Inferior parietal cortex (tissue), 1 donor: Measurements from ENCODE around the gene NPAT.
A peak's percentile ranks its signal among the peaks of the same experiment; 100 is the strongest.

Experiments
- DNase-seq: peaks from one replicate; pipeline ENCODE4 v3.0.0-alpha.2; 2016; ENCODE audit errors: extremely low spot score

Gene NPAT

DNA sequence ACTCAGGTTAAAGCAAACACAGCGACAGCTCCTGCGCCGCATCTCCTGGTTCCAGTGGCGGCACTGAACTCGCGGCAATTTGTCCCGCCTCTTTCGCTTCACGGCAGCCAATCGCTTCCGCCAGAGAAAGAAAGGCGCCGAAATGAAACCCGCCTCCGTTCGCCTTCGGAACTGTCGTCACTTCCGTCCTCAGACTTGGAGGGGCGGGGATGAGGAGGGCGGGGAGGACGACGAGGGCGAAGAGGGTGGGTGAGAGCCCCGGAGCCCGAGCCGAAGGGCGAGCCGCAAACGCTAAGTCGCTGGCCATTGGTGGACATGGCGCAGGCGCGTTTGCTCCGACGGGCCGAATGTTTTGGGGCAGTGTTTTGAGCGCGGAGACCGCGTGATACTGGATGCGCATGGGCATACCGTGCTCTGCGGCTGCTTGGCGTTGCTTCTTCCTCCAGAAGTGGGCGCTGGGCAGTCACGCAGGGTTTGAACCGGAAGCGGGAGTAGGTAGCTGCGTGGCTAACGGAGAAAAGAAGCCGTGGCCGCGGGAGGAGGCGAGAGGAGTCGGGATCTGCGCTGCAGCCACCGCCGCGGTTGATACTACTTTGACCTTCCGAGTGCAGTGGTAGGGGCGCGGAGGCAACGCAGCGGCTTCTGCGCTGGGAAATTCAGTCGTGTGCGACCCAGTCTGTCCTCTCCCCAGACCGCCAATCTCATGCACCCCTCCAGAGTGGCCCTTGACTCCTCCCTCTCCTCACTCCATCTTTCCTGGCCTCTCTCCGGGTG, at the start of gene NPAT, which contains the start of gene ATM:
Gene NPAT, minus strand, starts transcription at position 65 of the 774 bp plus-strand sequence. CDS start 102 bp downstream, outside the sequence.
Gene ATM, plus strand, starts transcription at position 494 of the 774 bp plus-strand sequence. CDS start 4,558 bp downstream, outside the sequence.
- peak; percentile 99 for DNase-seq

DNA sequence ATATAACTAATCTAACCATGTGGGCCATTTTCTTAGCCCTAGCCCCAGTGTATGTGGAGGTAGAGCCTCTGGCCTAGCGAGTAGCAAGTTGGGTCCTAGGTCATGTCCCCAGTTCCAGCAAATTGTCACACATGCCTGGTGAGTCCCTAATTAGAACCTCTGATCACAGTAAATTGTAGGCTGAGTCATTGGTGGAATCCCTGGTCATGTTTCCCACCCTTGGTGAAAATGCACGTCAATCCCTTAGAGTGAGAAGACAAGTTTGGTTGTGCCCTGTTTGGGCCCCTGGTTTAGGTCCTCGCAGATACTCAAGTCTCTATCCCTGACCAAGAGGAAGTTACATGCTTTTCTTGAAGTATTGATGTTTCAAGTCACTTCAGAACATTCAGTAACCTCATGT, 47.1 kb upstream of the NPAT start:
- DNase-seq: no peak

DNA sequence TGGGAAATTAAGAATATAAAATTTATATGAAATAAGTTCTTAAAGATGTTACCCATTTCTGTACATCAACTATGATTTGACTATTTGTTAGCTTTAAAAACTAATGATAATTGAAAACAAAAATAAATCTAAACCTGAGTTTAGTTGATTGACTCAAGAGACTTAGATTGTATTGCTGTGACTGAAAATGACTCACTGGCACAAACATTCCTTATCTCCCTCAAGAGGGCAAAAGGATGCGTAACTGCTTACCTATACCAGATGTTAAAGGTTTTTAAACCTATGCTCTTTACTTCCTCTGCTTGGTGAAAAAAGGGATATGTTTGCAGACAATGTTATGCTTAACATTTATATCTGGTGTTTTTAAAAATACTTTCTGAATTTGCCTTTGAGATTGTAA, 30.7 kb upstream of the NPAT start:
- DNase-seq: no peak

DNA sequence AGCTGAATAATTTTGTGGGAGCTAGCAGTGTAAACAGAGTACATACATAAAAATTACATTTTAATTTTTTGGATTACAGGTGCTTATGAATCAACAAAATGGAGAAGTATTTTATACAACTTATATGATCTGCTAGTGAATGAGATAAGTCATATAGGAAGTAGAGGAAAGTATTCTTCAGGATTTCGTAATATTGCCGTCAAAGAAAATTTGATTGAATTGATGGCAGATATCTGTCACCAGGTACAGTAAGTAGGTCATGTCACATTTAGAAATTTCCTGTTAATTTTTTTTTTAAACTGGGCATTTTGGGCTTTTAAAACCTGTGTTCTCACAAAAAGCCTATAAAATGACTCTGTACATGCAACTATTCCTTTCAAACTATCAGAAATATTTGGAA, 24.4 kb upstream of the NPAT start:
- DNase-seq: no peak

DNA sequence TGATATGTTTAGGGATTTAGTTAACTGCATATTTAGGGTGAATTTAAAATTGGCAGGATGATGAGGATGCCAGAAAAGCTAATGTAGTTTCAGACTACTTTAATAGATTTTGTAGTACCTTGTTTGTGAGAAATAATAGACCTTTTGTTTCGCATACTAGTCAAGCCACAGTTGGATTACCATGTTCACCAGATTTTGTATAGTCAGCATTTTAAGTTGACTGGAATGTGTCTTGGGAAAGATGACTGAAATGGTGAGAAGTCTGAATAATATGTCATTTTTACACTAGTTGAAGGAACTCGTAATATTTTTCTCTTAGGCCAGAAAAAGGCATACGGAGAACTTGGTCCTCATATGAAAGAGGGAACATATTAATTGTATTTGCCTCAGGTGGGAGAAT, 23.9 kb upstream of the NPAT start:
- DNase-seq: no peak

DNA sequence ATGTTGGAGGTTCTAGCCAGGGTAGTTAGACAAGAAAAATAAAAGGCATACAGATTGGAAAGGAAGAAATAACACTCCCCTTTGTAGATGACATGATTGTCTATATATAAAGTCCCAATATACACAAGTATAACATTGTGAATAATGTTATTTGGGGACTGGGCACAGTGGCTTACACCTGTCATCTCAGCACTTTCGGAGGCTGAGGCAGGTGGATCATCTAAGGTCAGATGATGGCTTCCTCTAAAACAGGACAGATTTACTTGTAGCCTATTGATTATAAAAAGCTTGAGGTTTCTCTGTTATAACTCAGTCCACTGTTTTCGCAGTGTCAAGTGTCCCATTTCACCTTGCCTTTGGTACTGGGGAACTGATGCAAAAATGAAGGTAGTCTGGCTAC, 20.0 kb upstream of the NPAT start:
- no peak for DNase-seq

DNA sequence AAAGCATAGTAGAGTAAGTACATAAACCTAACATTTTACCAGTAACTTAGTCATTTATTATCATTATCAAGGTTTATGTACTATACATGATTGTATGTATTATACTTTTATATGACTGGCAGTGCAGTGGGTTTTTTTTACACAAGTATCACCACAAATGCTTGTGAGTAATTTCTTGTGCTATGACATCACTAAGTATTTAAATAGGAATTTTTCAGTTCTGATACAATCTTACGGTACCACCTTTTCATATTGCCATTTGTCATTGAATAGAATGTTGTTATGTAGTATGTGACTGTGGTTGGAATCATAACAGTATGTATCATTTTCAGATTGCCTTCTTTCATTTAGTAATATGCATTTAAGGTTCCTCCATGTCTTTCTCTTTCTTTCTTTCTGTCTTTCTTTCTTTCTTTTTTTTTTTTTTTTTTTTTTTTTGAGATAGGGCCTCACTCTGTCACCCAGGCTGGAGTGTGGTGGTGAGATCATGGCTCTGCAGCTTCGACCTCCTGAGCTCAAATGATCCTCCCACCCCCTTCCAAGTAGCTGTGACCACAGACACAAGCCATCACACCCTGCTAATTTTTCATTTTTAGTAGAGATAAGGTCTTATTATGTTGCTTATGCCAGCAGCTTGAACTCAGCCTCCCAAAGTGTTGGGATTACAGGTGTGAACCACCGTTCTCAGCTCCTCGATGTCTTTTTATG, 19.0 kb upstream of the NPAT start:
- DNase-seq: no peak

DNA sequence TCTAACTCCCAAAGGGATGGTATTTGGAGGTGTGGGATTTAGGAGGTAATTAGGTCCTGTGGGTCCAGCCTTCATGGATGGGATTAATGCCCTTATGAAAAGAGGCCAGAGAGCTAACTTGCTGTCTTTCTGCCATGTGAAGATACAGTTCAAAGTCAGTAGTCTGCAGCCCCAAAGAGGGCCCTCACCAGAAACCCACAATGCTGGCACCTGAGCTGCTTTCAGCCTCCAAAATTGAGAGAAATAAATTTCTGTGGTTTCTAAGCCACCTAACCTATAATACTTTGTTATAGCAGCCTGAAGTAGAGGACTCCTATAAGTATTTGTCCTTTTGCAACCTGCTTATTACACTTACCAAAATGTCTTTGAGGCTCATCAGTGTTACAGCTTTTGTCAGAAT, 16.6 kb upstream of the NPAT start:
- DNase-seq: no peak

DNA sequence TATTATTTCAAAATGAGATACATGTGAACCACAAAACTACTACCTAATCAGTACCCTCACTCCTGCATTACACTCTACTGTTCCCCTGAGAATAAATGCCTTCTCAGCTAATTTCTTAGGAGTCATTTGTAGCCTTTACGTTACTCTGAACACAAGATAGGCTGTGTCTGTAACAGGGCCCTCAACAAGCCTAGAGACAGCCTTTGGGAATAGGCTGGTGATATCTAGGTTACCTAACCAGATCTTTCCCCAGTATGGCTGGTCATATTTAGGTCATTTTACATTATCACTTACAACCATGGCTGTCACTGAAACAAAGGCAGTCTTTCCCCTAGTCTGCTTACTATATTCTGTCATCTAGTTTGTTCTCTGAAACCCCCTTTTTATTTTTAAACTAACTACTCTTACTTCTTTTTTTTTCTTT, 14.6 kb upstream of the NPAT start:
- DNase-seq: no peak

DNA sequence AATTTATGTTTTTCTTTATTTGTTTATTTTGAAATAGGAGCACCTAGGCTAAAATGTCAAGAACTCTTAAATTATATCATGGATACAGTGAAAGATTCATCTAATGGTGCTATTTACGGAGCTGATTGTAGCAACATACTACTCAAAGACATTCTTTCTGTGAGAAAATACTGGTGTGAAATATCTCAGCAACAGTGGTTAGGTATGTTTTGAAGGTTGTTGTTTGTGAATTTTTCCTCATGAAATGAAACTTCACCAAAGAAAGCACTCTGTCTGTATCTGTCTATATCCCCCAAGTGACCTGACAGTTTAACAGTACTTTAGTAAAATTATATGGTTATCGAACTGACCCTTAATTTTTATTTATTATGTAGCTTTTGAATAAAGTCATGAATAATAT, 13.2 kb upstream of the NPAT start:
- no peak for DNase-seq

DNA sequence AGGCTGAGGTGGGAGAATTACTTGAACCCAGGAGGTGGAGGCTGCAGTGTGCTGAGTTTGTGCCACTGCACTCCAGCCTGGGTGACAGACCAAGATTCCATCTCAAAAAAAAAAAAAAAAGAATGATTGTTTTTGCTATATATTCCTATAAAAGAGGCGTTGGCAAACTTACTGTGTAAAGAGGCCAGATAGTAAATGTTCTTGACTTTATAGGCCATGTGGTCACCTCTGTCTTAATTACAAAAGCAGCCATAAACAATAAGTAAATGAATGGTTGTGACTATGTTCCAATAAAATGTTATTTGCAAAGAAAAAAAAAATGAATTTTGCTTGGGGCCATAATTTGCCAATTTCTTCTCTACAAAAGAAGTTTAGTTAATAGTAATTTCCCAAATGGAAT, 12.8 kb upstream of the NPAT start:
- no peak for DNase-seq

DNA sequence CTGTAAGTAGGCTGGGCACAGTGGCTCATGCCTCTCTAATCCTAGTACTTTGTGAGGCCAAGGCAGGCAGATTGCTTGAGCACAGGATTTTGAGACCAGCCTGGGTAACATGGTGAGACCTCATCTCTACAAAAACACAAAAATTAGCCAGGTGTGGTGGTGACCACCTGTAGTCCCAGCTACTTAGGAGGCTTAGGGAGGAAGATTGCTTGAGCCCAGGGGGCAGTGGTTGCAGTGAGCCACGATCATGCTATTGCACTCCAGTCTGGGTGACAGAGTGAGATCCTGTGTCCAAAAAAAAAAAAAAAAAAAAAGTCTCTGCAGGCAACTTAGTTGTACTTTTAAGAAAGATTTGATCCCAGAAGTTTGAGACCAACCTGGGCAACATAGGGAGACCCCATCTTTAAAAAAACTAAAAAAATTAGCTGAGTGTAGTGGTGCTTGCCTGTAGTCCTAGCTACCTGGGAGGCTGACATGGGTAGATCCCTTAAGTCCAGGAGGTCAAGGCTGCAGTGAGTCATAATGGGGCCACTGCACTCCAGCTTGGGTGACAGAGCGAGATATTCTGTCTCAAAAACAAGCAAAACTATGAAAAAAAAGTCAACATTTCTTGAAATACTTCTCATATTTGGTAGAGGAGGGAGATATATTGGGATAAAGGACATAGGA, 11.0 kb upstream of the NPAT start:
- DNase-seq: no peak

DNA sequence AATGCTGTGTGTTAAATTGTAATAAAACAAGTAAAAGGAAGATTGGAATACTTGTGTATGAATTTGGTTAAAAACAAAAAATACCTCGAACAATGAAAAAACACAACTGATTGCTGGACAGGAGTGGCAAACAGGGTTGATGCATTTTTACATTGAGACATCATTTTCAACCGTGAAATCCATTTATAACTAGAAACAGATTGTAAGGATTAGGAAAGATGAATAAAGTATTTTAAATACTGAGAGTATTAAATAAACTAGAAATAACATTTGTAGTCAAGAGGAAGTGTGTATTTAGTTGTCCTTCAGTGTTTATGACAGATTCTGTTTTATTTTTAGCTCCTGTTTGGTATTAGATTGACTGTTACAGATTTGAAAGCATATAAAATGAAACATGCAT, 5.8 kb upstream of the NPAT start:
- no peak for DNase-seq

DNA sequence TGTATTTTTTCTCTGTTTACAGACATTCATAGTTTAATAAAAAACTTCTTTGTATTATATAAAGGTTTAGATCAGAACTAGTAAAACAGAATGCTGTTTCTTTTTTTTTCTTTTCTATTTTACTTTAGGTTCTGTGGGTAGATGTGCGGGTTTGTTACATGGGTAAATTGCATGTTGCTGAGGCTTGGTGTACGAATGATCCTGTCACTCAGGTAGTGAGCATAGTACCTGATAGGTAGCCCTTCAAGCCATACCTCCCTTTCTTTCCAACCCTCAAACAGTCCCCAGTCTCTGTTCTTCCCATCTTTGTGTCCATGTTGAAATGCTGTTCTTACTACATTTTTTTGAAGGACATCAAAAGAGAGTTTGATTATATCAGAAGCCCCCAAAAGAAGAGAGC, 3.6 kb upstream of the NPAT start:
- no peak for DNase-seq

DNA sequence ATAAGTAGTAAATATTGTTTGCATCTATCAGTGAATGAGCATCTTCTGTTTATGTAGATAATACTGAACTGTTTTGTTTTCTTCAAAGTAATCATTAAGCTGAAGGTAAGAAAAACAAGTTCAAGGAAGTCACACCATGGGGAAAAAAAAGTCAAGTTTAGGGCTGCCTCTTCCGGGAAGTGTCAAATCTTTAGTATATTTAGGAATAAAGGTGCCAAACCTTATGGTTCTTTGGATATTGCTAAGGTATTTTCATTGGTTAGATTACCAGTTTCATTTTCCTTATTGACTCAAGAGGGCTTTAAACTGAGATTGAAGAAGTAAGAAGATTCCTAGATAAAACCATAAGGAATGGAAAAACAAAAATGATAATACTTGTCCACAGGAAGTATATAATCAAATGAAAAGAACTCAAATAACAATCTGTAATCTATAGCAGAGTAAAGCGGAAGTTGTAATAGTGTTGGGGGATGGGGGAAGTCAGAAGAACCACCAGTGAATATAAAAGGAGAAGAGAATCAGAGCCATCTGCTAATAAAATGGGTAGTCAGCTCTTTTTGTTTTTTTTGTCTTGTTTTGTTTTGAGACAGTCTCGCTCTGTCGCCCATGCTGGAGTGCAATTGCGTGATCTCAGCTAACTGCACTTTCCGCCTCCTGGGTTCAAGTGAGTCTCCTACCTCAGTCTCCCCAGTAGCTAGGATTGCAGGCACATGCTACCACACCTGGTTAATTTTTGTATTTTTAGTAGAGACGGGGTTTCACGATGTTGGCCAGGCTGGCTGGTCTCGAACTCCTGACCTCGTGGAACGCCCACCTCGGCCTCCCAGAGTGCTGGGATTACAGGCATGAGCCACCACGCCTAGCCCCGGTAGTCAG, 2.7 kb upstream of the NPAT start:
- no peak for DNase-seq

DNA sequence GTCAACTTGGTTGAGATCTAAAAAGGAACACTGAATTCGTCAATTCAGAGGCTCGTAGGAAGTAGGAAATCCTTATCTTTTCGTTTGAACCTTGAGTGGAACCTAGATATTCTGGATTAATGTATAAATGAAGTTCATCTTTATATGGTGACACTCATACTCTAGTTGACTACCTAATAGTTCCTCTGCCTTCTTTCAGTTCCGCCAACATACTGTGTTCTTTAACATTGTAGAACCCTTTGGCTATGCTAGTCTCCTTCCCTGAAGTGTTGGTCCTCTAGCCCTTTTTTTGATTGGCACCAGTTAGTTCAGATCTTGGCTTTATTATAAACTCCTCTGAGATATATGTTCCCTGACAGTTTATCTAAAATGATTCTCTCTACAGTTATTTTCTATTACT, 1.9 kb upstream of the NPAT start:
- no peak for DNase-seq

DNA sequence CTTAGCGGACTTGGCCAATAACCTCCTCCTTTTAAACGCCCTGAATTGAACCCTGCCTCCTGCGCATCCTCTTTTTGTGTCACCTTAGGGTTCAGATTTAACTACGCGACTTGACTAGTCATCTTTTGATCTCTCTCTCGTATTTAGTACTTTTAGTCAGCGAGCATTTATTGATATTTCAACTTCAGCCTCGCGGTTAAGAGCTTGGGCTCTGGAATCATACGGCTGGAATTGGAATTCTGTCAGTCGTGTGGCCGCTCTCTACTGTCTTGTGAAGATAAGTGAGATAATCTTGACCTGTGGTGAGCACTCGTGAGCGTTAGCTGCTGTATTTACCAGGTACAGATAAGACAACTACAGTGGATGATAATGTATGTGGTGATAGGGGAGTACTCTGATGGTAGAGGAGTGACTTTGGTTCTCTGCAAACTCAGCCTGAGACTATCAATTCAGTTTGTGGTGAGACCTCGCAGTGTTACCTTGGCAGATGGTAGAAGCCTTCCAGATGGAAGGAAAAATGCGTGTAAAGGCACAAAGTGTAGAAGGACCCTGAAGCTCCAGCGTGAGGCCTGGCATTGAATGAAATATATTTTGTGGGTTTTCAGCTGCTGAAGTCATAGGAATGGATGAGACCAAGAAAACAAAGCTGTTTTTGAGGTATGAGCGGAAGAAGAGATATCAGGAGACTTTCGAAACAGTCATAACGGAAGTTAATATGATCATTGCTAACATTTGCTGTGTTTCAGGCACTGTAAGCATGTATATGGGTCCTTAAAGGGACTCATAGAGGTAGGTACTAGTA, 1.1 kb upstream of the NPAT start:
- DNase-seq: peak; percentile 78

DNA sequence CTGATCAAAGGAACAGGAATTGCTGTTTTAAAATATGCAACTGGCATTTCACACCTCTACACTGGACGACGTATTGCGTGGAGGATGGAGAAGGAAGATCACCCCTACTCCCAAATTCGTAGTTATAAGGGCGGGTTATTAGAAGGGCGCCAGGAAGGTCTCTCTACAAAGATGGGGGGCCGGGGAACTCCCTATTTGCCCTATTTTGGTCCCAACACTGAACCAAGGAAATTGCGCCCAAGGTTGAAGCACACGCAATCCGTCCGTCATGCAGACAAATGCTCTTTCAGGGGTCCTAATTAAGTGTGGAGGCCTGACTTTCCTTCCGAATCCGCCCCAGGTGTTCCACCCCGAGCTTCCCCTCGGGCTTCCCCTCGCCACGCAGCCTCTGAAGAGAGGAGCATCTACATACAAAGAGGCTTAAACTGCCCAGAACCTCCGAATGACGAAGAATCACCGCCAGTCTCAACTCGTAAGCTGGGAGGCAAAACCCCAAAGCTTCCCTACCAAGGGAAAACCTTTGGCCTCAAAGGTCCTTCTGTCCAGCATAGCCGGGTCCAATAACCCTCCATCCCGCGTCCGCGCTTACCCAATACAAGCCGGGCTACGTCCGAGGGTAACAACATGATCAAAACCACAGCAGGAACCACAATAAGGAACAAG, 396 bp downstream of the NPAT start:
- peak; percentile 11 for DNase-seq

DNA sequence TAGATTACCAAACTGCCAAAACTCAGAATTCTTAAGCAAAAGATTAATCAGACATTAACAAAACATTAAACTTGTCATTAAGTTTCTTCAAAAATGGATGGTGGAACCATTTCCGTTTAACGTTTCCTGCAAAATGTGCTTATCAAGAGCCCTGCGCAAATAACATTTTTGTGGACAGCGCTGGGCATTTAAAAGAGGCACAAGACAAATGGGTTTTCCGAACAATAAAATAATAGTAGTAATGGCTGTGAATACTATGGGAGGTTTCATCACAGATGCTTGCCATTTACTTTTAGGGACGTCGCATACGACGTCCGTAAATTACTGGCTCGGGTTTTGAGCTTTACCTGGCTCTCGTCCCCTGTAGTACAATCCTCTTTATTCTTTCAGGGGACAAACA, 1.1 kb downstream of the NPAT start:
- DNase-seq: peak; percentile 17

DNA sequence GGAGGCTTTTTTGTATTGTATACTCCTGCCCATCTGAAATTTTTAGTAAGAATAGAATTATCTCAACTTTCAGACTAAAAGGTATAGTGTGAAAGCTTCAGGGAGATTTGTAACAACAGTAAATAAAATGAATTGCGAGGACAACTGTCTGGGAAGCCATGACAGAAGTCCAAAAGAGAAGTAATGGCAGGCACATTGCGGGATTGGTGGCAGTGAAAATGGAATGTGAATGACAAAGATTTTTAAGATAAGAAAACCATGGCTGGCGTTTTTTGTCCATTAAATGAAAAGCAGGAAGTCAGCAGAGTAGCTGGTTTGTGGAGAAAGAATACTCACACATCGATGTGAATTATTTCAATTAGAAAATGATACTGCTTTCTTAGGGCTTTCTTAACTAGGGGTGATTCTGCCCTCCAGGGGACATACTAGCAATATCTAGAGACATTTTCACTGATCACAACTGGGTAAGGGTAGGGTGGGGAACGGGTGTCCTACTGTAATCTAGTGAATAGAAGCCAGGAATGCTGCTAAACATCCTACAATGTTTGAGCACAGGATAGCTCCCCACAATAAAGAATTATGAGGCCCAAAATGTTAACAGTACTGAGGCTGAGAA, 1.6 kb downstream of the NPAT start:
- no peak for DNase-seq
